Activated CD8-positive, alpha-beta memory T cell treated with anti-CD3 and anti-CD28 coated beads, Interleukin-2, amount 50 U/mL, for 1 hour (primary cell): ENCODE data around the gene ANKRD63.

Source experiments
- DNase-seq: peaks from one replicate; pipeline ENCODE4 v3.0.0-alpha.2; 2020; ENCODE audit errors: extremely low read depth

ANKRD63 gene

DNA sequence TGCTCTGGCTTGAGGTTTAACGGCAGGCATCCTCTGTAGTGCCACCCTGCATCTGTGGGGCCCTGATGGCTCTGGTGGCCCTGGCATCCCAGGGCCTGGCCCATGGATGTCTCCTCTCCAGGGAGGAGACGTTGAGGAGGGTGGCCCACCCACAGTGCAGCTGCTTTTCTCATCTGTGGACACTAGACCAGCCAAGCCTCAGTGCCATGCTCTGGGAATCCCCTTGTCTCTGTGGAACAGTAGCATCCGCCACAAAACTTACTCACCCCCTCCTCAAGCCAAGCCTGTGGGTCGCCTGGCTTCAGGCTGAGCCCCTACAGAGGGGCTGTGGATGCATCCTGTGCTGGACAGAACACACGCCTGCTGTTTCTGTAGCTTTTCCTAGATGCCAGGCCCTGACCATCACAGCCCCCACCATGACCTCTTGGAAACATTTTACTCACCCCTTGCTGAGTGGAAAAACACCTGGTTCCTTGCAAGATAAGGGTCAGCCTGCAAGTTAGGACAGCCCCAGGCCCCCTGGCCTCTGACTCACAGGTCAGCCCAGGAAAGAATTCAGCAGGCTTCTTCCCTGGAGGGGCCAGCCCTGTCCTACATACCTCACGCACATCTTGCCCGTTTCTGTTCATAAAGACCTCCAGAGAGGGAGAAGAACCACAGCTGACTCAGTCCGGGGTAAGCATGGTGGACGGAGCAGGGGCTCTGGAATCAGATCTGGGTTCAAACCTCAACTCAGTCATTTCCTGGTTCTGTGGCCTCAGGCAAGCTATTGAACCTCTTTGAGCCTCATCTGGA lies 25.0 kb downstream of the ANKRD63 start:
- no peak for DNase-seq

- no peak for DNase-seq
Measured at GRCh38 chr15:40256638-40257235, 26.1 kb downstream of the ANKRD63 start.

- DNase-seq: no peak
Measured at GRCh38 chr15:40255033-40255432, 27.8 kb downstream of the ANKRD63 start.

- DNase-seq: no peak
Measured at GRCh38 chr15:40254452-40254851, 28.4 kb downstream of the ANKRD63 start.

GRCh38 chr15:40253167-40253790 lies 29.6 kb downstream of the ANKRD63 start:
- DNase-seq: no peak

DNA sequence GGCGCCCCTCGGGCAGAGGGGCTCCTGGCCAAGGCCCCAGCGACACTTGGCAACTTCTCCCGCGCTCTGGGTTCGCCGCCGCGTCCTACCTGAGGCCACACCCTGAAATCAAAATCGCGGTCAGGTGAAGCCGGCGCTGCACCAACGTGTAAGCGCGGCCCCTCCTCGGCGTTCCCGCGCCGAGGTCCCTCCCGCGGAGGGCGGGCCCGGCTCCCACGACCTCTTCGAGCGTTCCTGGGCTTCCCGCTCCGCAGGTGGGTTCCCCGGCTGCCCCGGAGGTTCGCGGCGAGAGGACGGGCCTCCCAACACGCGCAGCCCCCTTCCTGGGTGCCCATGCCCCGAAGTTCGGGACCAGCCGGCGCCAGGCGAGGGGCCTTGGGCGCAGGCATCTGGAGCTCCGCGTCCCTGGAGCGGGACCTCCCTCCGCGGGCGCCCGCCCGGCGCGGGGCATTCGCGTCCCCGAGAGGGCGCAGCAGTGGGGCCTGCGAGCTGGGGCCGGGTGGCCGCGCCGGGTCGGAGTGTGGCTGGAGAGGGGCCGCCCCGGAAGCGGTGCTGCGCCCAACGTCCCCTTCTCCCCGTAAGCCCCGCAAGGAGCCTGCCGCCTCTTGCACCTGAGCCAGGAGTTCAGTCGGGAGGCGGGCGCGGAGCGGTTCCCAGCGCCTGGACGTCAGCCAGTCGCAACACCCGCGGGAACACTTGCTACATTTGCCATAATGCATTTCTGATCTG lies 30.3 kb downstream of the ANKRD63 start:
- DNase-seq: no peak

DNA sequence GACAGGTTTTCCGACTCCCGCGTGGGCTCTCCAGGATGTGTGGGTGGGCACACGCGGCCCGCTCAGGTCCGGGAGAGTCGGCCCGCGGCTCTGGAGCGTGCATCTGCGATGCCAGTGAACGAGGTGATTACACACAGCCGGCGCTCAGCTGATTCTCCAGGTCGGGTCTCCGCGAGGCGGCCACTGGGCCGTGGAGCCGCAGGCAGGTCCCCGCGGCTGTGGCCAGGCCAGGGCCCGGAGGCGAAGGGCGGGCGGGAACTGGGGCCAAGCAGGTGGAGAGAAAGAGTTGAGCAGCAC lies 30.8 kb downstream of the ANKRD63 start:
- DNase-seq: no peak

GRCh38 chr15:40251486-40252140 lies 31.3 kb downstream of the ANKRD63 start:
- no peak for DNase-seq

GRCh38 chr15:40250771-40251483 lies 31.9 kb downstream of the ANKRD63 start:
- no peak for DNase-seq

DNA sequence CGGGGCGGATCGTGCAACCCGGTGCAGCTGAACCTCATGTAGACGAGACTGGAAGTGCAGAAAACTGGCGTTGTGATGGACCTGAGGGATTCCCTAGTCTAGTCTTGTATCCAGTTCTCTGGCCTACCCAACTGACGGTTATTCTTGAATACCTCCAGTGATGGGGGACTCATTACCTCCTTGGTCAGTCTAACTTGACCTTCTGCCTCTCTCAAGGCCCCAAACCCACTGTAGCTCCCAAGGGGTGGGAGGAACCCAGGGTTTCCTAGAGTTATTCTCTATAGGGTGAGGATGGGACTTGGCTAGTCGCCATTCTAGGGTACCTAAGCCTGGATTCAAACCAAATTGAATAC lies 32.6 kb downstream of the ANKRD63 start:
- DNase-seq: no peak

GRCh38 chr15:40249477-40250303 lies 33.2 kb downstream of the ANKRD63 start:
- no peak for DNase-seq

DNA sequence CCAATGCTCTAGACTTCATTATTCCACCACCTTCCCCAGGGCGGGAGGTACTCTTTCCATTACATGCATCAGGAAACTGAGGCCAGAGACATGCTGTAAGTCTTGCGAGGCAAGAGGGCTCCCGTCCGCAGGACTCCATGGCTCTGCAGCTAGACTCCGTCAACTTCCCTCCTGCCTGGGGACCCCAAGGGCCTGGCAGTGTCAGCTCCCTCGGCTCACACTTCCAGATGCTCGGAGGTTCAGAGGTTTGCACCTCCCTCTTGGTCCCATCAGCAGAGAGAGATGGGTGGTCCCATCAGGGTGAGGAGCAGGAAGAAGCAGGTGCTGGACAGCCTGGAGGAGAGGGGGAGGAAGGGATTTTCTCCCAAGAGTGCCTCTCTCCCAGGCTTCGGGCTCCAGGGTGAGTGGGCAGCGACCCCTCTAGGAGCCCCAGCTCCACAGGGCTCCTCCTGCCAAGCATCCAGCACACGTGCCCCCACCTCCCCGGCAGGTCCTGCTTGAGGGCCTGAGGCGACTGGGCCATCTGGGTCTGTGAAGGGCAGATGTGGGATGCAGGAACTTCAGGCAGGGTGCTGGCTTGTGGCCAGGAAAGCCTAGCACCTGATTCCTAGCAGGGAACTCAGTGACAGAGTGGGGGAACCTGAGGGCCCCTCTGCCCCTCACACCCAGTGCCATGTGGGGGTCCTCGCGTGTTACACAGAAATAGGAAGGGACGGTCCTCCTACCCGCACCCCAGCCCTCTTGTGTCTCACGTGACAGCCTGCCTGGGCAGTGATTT lies 34.7 kb downstream of the ANKRD63 start:
- DNase-seq: no peak

DNA sequence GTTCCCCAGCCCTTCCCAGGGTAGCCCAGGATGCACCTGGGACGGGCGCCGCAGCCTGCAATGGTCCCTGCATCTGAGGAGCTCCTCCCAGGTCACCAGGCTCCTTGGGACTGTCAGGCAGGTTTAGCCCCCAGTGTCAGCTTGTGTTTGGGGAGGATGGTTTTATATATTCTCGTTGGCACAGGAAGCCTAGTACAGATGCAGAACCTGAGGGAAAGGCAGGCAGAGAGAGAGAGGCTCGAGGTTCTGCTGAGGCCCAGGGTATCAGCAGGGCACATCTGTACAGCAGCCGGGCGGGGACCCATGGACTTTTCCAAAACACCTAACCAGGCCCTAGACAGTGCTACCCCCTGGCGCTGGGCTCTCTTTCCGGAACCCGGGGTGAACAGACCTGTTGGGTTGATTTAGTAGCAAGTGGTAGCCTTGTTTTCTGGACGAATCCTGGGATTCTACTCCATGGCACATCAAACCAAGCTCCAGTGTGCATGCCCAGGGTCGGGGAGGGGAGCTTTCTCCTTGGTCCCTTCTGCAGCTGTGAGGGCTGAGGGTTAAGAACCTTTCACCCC lies 35.4 kb downstream of the ANKRD63 start:
- no peak for DNase-seq

- DNase-seq: no peak
Measured at GRCh38 chr15:40246496-40247280, 36.2 kb downstream of the ANKRD63 start.

GRCh38 chr15:40245666-40246450 lies 37.0 kb downstream of the ANKRD63 start:
- DNase-seq: no peak

DNA sequence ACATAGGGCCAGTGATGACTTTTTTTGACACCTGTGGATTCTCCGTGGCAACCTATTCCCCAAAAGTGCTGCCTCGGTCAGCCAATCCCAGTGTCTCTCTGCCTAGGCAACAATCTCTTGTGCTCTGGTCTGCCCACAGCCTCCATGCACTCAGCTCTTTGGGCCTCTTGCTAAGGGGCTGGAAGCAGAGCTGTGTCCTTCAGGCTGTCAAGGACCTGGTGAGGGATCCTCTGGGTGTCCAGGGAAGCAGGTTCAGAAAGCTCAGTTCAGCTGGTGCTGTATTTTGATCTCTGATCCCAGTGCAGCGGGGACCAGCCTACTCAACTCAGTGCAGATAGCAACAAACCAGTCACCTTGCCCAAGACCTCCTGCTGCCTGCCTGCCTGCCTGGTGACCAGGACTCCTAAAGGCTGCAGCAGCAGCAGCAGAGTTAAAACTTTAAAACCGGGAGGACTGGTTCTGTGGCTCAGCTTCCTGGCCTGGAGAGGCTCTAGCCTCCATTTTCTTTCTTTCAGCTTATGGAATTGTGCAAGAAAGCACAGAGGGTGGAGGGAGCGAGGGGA lies 37.8 kb downstream of the ANKRD63 start:
- no peak for DNase-seq

- no peak for DNase-seq
Measured at GRCh38 chr15:40243126-40243810, 39.6 kb downstream of the ANKRD63 start.
